Colonic mucosa (tissue), 4 donors: ENCODE measurements around the gene TMEM108. TPM values are rescaled to one million over a fixed set of nuclear protein-coding genes. Genes with fewer than 3 reads are reported as not detected.

Experiments
- DNase-seq: peaks from one replicate; pipeline ENCODE4 v3.0.0-alpha.2; 2020
- H3K27ac ChIP-seq: fragments of 200-600 bp; one replicate; pipeline ENCODE4 v1.8.0; 2021
- H3K27me3 ChIP-seq: fragments of 200-600 bp; one replicate; pipeline ENCODE4 v1.8.0; 2021
- H3K36me3 ChIP-seq: fragments of 200-600 bp; one replicate; pipeline ENCODE4 v1.8.0; 2021
- H3K4me1 ChIP-seq: fragments of 200-600 bp; one replicate; pipeline ENCODE4 v1.8.0; 2021; ENCODE audit warnings: mild to moderate bottlenecking
- H3K4me3 ChIP-seq: fragments of 200-600 bp; one replicate; pipeline ENCODE4 v1.8.0; 2021
- H3K9ac ChIP-seq, 2 donors: one replicate each; pipeline ENCODE4 v1.7.0; 2013; ENCODE audit warnings: control low read depth in 2 of 2, low read depth in 2 of 2, low read length in 2 of 2
- H3K9me3 ChIP-seq: fragments of 200-600 bp; one replicate; pipeline ENCODE4 v1.8.0; 2021
- intact Hi-C: fragments of 100-400 bp; cut with DNase I; formaldehyde crosslinking; loops from one replicate; pipeline ENCODE4 v1.14.1; 2022
- total RNA-seq, 2 donors: library from RNA; stranded (reverse); fragmentation: NEBNext Ultra II Directional in 1 of 2; extraction: Animal tissue kit (Norgen Biotek cat#: 25700) in 1 of 2; gene quantifications; one replicate each; pipeline ENCODE4 v1.2.1, GENCODE V29; 2021
- TF ChIP-seq, protein P1 (sequence below): fragments of 200-600 bp; IDR thresholded peaks from one replicate; pipeline ENCODE4 v1.8.0; 2022; ENCODE audit warnings: antibody characterized with exemption, mild to moderate bottlenecking
- donor health status: healthy.
- donor health status: DM: no; HTN: no; CAD: no.
- donor health status: DM: no; HTN: no; CAD: no.

The TMEM108 gene
- total RNA-seq, 2 donors from 2014 or later = 0.20 to 0.82 TPM

DNA sequence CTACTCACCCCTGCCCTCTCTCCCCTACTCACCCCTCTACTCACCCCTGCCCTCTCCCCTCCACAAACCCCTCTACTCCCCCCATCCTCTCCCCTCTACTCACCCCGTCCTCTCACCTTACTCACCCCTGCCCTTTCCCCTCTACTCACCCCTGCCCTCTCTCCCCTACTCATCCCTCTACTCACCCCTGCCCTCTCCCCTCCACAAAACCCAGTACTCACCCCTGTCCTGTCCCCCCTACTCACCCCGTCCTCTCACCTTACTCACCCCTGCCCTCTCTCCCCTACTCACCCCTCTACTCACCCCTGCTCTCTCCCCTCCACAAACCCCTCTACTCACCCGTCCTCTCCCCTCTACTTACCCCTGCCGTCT is 375.8 kb downstream of the TMEM108 start:
- H3K4me3 ChIP-seq = no peak overlapping the region
- no peaks in the 10 kb centered on the region for H3K27me3 ChIP-seq
- H3K9ac ChIP-seq = no peak overlapping the region
- no peak overlapping the region for H3K27ac ChIP-seq
- H3K4me1 ChIP-seq = no peaks in the 10 kb centered on the region
- H3K9me3 ChIP-seq = no peaks in the 10 kb centered on the region
- DNase-seq = no peak
- intact Hi-C loops = no loop called here
- no peaks in the 10 kb centered on the region for H3K36me3 ChIP-seq
- TF ChIP-seq, protein P1, sequence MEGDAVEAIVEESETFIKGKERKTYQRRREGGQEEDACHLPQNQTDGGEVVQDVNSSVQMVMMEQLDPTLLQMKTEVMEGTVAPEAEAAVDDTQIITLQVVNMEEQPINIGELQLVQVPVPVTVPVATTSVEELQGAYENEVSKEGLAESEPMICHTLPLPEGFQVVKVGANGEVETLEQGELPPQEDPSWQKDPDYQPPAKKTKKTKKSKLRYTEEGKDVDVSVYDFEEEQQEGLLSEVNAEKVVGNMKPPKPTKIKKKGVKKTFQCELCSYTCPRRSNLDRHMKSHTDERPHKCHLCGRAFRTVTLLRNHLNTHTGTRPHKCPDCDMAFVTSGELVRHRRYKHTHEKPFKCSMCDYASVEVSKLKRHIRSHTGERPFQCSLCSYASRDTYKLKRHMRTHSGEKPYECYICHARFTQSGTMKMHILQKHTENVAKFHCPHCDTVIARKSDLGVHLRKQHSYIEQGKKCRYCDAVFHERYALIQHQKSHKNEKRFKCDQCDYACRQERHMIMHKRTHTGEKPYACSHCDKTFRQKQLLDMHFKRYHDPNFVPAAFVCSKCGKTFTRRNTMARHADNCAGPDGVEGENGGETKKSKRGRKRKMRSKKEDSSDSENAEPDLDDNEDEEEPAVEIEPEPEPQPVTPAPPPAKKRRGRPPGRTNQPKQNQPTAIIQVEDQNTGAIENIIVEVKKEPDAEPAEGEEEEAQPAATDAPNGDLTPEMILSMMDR = no peak

- H3K27ac ChIP-seq = no peak overlapping the region
- no peak for DNase-seq
- H3K9ac ChIP-seq = no peak overlapping the region
- no peak overlapping the region for H3K4me3 ChIP-seq
- intact Hi-C loops = no loop called here
- H3K4me1 ChIP-seq = no peaks in the 10 kb centered on the region
- no peaks in the 10 kb centered on the region for H3K9me3 ChIP-seq
- H3K36me3 ChIP-seq = no peaks in the 10 kb centered on the region
- TF ChIP-seq, protein P1 = no peak
- no peaks in the 10 kb centered on the region for H3K27me3 ChIP-seq
These were observed 380.2 kb downstream of the TMEM108 start for GRCh38 chr3:133418361-133418760.

- no peak overlapping the region for H3K27ac ChIP-seq
- H3K9me3 ChIP-seq = no peaks in the 10 kb centered on the region
- H3K36me3 ChIP-seq = no peaks in the 10 kb centered on the region
- no peak overlapping the region for H3K9ac ChIP-seq
- H3K27me3 ChIP-seq = no peaks in the 10 kb centered on the region
- DNase-seq = no peak
- intact Hi-C loops = no loop called here
- TF ChIP-seq, protein P1 = no peak
- H3K4me1 ChIP-seq = no peaks in the 10 kb centered on the region
- H3K4me3 ChIP-seq = no peak overlapping the region
These were observed 381.1 kb downstream of the TMEM108 start for GRCh38 chr3:133419151-133419909.

GRCh38 chr3:133424937-133425869 is 387.0 kb downstream of the TMEM108 start:
- Histone ChIP-seq H3K4me3 (no peak overlapping the region), H3K27ac (no peak overlapping the region), H3K9ac (no peak overlapping the region), H3K27me3 (no peaks in the 10 kb centered on the region), H3K9me3 (no peaks in the 10 kb centered on the region), H3K4me1 (no peaks in the 10 kb centered on the region), H3K36me3 (no peaks in the 10 kb centered on the region)
- no peak for DNase-seq
- TF ChIP-seq, protein P1 = no peak
- intact Hi-C loops = loop anchor here (5.0 kb wide), 2 partner anchors 383 to 698 kb away; no protein-coding TSS in a partner anchor

GRCh38 chr3:133425898-133426297 is 387.7 kb downstream of the TMEM108 start:
- no peaks in the 10 kb centered on the region for H3K36me3 ChIP-seq
- H3K27ac ChIP-seq = no peak overlapping the region
- no peaks in the 10 kb centered on the region for H3K9me3 ChIP-seq
- no peaks in the 10 kb centered on the region for H3K27me3 ChIP-seq
- no peak for DNase-seq
- H3K4me1 ChIP-seq = no peaks in the 10 kb centered on the region
- H3K9ac ChIP-seq = no peak overlapping the region
- H3K4me3 ChIP-seq = no peak overlapping the region
- TF ChIP-seq, protein P1 = no peak
- intact Hi-C loops = no loop called here
